Measurements from ENCODE around the gene FOXE1.

GRCh38 chr9:97858393-97858713 lies 5.3 kb downstream of the FOXE1 start:
- TF ChIP-seq TCF12 (IDR thresholded peaks at IDR 0.05; ENCODE audit: low read depth), result no peak
- no peak for TF ChIP-seq REST (IDR thresholded peaks at IDR 0.05; ENCODE audit: low read depth)
- no peak for TF ChIP-seq TAF1 (IDR thresholded peaks at IDR 0.05; ENCODE audit: low read depth)
- no peak for TF ChIP-seq ZBTB7A (IDR thresholded peaks at IDR 0.05; ENCODE audit: low read depth)
- TF ChIP-seq CREB1 (IDR thresholded peaks at IDR 0.05; ENCODE audit: low read depth), result no peak
- TF ChIP-seq CEBPB (IDR thresholded peaks at IDR 0.05), result no peak
- no peak for TF ChIP-seq YY1 (IDR thresholded peaks at IDR 0.05; ENCODE audit: low read depth)
- TF ChIP-seq, protein P1, sequence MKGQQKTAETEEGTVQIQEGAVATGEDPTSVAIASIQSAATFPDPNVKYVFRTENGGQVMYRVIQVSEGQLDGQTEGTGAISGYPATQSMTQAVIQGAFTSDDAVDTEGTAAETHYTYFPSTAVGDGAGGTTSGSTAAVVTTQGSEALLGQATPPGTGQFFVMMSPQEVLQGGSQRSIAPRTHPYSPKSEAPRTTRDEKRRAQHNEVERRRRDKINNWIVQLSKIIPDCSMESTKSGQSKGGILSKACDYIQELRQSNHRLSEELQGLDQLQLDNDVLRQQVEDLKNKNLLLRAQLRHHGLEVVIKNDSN (IDR thresholded peaks at IDR 0.05), result no peak
- TF ChIP-seq, protein P2, sequence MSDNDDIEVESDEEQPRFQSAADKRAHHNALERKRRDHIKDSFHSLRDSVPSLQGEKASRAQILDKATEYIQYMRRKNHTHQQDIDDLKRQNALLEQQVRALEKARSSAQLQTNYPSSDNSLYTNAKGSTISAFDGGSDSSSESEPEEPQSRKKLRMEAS (IDR thresholded peaks at IDR 0.05), result no peak

All from Ishikawa (cell line).